GM19025 (cell line): ENCODE measurements around the gene ZDHHC9.

Source experiments
- ATAC-seq: cut with Tn5 transposase; IDR thresholded peaks from one replicate; pipeline ENCODE4 v1.9.1; 2021; ENCODE audit warnings: mild to moderate bottlenecking, low read depth, moderate library complexity; ENCODE audit not compliant: unreplicated experiment

Gene ZDHHC9

DNA sequence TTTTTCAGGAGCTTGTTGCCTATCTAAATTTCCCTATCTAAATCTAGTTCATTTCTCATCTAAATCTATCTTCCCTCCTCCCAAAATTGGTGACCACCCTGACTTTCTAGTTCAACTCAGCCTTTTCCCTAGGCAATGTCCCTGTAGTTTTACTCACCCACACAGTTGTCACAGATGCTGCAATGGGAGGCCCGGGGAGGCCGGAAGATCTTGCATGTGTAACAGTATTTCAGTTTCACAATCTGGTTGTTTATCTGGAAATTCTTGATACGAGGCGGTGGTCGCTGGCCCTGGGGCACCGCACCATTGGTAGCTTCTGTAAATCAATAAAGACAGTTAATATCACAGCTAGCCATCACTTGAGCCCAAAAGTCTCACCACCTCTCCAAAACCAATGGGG lies 20.2 kb downstream of the ZDHHC9 start:
- no peak for ATAC-seq

- ATAC-seq, result peak; percentile 67
Measured at GRCh38 chrX:129823115-129823514, 20.6 kb downstream of the ZDHHC9 start.

DNA sequence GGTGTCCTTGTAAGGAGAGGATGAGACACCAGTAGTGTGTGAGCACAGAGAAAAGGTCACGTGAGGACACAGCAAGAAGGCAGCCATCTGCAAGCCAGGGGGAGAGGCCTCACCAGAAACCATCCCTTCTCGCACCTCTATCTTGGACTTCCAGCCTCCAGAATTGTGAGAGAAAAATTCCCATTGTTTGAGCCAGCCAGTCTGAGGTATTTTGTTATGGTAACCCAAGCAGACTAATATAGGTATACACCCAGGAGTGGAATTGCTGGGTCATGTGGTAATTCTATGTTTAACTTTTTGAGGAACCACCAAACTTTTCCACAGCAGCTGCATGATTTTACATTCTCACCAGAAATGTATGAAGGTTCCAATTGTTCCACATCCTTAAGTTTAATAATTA lies 25.6 kb downstream of the ZDHHC9 start:
- no peak for ATAC-seq

DNA sequence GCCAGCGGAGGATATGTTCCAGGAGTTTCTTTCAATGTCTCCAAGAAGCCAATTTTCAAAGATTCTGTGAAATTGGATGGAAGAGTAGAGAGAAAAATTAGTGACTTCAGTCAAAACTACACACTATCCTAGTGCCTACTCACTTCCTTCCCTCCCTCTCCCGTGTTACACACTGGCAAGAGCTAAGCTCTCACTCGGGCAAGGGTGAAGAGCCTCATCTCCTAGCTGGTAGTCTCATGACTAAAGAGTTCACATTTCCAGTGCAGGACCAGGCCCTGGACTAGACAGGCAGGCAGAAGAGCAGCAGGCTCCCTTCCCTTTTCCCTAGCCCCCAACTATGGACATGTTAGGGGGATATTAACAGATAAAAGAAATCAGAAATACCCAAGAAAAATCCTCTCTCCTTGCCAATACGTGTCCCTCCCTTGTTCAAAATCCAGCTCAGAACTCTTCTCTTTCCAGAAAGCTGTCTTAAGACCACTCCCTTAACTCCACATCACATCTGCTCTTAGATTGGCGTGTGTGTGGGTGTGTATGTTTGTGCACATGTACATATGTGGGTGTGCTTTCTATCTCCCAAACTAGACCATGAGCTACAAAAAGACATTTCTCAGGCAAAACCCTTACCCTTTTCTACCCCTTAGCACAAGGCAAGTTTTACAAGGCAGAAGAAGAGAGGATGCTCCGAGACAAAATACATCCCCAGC lies 29.9 kb downstream of the ZDHHC9 start:
- ATAC-seq, result no peak

DNA sequence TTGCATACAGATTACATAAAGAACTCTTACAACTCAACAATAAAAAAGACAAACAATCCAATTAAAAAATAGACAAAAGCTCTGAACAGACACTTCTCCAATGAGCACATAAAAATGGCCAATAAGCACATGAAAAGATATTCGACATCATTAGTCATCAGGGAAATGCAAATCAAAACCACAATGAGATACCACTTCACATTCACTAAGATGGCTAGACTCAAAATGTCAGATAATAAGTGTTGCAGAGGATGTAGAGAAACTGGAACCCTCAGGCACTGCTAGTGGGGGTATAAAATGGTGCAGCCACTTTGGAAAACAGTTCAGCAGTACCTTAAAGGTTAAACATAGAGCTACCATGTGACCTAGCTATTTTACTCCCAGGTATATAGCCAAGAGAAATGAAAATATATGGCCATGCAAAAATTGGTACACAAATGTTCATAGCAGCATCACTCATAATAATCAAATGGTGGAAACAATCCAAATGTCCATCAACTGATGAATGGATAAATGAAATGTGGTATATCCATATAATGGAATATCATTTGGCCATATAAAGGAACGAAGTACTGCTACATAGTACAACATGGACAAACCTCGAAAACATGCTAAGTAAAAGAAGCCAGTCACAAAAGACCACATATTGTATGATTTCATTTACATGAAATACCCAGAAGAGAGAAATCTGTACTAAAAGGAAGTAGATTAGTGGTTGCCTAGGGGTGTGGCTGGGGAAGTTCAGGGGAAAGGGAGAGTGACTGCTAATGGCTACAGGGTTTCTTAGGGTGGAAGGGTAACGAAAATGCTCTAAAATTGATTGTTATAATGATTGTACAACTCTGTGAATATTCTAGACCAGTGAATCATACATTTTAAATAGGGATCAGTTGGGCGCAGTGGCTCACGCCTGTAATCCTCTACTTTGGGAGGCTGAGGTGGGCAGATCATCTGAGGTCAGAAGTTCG lies 34.6 kb downstream of the ZDHHC9 start:
- no peak for ATAC-seq

DNA sequence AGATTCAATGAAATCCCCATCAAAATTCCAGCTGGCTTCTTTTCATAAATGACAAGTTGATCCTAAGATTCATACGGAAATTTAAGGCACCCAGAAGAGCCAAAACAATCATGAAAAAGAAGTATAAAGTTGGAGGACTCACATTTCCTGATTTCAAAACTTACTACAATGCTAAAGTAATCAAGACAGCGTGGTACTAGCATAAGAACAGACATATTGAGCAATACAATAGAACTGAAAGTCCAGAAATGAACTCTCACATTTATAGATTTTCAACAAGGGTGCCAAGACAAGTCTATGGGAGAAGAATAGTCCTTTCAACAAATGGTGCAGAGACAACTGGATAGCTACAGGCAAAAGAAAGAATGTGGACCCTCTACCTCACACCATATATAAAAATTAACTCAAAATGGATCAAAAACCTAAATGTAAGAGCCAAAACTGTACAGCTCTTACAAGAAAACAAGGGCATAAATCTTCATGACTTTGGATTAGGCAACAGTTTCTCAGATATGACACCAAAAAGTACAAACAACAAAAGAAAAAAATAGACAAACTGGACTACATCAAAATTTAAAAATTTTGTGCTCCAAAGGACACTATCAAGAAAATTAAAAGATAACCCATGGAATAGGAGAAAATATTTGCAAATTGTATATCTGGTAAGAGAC lies 35.4 kb downstream of the ZDHHC9 start:
- ATAC-seq, result no peak

GRCh38 chrX:129804806-129805205 lies 38.9 kb downstream of the ZDHHC9 start:
- no peak for ATAC-seq

- no peak for ATAC-seq
Measured at GRCh38 chrX:129802863-129803262, 40.8 kb downstream of the ZDHHC9 start.

GRCh38 chrX:129800186-129800585 lies 43.5 kb downstream of the ZDHHC9 start:
- no peak for ATAC-seq

DNA sequence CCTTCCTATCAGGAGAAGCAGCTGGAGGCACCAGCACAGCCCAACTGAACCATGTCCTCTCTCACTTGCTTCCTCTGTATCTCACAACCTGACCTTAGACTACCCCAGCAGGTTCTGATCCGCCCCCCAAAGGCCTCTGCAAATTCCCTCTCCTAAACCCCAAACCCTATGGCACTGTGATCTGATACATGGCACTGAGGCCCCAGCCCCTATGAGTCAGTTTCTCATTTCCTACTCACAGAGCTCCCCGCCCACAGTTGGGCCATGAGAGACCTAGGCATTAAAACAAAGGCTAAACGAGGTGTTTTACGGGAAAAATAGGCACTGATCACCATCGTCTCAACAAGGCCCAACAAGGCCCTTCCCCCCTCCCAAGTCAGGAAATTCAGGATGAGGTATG lies 44.8 kb downstream of the ZDHHC9 start:
- no peak for ATAC-seq

GRCh38 chrX:129798456-129798855 lies 45.2 kb downstream of the ZDHHC9 start:
- no peak for ATAC-seq

DNA sequence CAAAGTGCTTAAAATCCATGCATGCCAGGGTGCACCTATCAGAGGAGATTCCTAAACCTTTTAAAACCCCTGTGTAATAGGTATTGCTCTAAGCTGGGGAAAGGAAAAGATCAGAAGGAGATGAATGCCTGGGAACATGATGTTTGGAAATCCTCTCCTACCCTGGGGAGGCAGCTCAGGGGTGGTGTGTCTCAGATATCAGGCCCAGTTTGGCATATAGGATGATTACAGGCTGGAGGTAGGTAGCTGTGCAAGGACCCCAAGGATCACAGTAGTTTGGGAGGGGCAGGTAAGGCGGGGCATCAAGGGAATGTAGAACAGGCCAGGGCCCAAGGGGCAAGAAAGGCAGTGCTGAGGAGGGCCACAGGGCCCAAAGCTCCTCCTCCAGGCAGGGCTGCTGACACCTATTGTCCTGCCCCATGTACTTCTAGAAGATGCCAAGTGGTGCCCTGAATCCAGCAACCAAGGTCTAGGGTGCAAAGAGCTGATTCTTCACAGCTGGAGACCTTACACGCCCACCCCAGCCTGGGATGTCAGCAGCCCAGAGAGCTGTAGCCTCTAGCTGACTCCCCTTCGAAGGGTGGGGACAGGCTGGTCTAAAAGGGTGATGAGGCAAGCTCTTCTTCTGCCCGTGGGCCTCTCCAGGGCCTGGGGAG lies 46.3 kb downstream of the ZDHHC9 start:
- no peak for ATAC-seq

- no peak for ATAC-seq
Measured at GRCh38 chrX:129795584-129795983, 48.1 kb downstream of the ZDHHC9 start.

- ATAC-seq, result no peak
Measured at GRCh38 chrX:129793604-129794191, 50.0 kb downstream of the ZDHHC9 start.

GRCh38 chrX:129792586-129793291 lies 50.9 kb downstream of the ZDHHC9 start:
- ATAC-seq, result no peak

DNA sequence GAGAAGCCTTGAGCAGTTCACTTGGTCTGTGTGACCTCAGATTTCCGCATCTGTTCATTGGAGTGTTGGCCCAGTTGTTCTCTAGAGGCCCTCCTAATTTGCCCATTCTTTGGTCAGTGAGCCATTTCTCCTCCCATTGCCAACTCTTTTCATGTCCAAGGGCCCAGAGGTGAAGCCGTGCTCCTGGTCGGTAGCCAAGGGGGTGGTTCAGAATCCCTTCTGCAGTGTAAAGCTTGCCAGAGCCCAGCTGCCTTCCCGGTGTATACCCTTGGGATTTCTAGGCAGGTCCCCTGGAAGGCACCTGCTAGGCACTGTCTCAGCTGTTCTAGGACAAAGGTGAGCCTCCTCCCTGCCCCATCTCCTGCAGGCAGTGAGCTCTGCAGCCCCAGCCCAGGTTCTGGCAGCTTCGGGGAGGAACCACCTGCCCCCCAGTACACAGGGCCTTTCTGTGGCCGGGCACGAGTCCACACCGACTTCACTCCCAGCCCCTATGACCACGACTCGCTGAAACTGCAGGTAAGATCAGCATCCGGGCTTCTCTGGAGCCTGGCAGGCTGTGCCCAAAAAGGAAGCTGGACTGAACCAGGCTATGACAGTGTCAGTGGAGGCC lies 51.6 kb downstream of the ZDHHC9 start:
- no peak for ATAC-seq

GRCh38 chrX:129791336-129791735 lies 52.4 kb downstream of the ZDHHC9 start:
- no peak for ATAC-seq

DNA sequence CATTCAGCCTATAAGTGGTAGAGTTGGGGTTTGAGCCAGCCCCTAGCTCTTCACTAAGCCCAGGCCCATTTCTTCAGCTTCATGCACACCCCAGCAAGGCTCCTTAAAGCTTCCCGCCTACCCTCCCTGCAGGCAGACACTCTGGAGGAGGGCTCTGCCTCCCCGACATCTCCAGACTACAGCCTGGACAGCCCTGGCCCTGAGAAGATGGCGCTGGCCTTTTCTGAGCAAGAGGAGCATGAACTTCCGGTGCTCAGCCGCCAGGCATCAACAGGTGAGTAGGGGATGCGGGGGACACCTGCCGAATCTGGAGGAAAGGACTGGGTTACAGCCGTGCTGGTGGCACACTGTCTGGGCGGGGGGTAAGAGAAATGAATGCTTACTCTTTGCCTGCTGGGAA lies 52.9 kb downstream of the ZDHHC9 start:
- no peak for ATAC-seq

- ATAC-seq, result no peak
Measured at GRCh38 chrX:129790146-129790545, 53.5 kb downstream of the ZDHHC9 start.
